ENCODE results near the gene HACD2.

HACD2 gene

DNA sequence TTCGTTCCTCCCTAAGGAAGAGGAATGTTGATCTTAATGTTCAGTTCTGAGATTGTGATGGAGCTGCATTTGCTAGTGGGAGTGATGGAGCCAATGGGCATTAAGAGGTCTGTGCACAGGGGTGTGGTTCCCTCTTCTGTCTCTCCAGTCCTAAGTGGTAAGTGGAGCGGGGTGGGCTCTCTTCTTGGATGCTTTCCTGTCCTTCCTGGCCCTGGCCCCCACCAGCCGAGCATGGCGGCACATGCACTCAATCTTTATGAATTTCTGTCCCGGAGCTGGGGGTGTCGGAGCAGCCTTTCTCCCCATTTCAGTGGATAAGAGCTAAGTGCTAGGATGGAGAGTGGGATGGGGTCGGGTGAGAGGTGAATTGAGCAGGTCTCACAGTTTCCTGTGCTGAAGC, 98.4 kb downstream of the HACD2 start:
- no peak for DNase-seq (ENCODE audit: low read depth in 2 of 2, low spot score in 1 of 2)

DNA sequence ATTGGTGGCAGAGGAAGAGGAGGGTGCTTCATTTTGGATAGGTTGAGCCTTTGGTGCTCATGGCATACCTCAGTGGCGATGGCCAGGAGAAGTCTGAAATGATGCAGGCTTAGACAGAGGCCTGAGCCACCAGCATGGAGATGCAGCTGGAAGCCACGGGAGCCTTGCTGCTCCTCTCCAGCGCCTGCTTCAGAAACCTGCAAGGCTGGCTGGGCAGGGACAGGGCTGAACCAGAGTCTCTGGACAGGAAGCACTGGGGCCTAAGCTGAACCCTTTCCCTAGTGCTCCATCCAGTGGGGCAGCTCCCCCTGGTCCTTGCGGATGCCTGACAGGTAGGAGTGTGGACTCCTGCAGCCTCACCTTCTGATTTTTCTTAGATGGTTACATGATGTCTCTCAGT, 99.3 kb downstream of the HACD2 start:
- DNase-seq (ENCODE audit: low read depth in 2 of 2, low spot score in 1 of 2): no peak

DNA sequence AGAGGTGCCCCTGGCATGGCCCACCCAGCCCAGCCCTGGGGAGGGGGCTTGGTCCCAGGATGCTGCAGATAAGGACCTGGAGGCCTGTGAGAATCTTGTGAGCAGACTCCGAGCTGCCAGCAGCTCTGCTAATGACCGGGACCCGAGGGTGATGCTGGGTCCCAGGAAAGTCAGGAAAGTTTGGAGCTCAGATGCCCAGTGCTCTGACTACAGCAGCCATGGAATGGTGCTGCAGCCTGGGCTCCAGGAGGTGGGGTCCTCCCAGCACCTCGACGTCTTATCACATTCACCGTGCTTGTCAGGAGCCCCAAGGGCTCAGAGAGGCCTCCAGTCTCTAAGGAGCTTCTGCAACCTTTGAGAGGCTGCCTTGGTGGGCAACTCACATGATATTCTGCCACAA, 101.7 kb downstream of the HACD2 start:
- no peak for DNase-seq (ENCODE audit: low read depth in 2 of 2, low spot score in 1 of 2)

DNA sequence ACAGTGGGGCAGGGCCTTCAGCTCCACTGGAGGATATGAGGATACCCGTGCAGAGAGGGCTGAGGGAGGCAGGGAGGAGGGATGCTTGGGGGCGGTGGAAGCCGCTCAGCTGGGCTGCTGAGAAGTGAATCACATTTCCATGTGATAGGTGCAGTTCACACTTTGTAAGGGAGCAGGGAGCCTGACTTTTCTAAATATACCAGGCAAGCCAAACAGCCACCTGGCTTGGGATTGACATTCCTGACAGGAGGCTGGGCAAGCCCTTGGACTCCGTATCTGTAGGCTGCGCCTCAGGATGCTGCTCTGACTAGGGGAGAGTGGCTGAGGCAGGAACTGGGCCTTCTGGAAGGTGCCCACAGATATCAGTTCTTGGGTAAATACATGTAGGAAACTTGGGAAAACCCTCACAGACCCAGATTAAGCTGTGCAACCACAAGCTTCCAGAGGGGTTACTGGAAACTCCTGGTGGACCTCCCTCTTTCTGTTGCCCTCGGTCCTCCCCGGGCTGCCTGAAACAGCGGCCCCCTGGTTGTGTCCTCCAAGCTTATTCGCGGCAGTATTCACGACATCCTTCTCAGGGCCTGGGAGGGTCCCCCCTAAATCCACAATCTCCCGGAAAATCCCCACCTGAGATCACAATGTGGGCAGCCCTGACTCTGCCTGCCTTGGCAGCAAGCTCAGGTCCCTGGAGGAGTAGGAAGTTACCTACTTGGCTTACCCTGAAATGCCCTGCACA, 103.0 kb downstream of the HACD2 start:
- no peak for DNase-seq (ENCODE audit: low read depth in 2 of 2, low spot score in 1 of 2)

DNA sequence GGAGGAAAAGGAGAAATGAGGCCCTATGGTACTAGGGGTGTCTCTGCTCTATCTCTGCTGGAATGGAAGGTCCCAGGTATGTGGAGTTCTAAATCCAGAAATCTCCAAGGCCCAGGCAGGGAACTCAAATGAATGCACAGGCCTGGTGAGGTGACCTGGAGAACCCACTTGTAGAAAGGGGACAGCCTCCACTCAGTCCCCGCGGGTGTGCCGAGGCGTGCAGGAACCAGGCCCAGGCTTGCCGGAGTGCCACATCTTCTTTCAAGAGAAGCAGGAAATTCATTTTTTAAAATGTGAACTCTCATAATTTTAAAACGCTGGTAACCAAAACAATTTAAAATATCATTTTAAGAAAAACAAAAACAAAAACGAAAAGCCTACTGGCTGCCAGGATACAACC, 103.8 kb downstream of the HACD2 start:
- no peak for DNase-seq (ENCODE audit: low read depth in 2 of 2, low spot score in 1 of 2)

DNA sequence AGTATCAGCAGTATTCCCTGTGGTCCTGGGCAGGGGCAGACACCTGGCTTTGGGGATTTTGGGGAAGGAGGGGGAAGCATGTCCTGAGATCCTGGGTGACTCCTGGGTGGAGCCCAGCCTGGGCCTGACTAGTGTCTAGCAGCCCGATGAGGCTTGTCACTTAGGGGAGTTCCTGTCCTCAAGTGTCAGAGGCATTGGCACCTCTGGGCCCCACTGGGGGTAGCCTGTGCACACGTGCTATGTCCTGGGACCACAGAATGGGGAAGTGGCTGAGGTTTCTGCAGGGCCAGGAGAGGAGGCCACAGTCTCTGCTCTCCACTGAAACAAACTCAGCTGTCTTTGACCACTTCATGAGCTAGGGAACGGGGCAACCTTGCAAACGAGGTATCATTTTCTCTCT, 104.4 kb downstream of the HACD2 start:
- no peak for DNase-seq (ENCODE audit: low read depth in 2 of 2, low spot score in 1 of 2)

DNA sequence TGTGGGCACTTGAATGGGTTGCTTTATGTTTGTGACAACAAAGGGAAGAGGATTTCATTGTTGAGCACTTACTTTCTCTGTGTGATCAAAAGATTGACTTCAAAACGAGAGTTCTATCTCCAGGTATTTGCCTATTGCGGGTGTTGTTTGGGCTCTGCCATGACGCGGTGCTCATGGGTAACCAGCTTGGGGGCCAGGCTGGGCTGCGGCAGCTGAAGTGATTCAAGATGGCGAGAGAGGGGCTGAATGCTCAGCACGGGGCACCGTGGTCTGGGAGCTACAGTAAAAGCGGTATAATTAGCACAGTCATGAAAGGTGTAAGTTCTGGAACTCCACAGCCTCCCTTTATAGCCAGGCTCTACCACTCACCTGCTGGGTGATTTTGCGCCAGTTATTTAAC, 105.0 kb downstream of the HACD2 start:
- no peak for DNase-seq (ENCODE audit: low read depth in 2 of 2, low spot score in 1 of 2)

DNA sequence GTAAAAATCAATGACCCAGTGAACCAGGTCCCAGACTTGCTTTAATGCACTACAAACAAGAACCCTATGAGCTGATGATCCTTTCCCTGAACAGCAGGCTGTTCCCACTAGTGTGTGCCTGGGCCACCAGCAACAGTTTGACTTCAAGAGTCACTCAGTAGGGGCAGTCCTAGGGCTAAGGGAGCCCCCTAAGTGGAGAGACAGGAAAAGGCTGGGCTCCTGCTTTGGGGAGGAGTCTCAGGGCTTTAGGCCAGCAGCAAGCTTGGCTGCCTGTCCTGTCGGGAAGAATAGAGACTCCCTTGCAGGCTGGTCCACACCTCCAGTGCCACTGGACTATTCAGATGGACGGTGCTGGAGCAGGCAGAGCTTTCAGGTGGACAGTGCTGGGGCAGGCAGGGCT, 106.5 kb downstream of the HACD2 start:
- DNase-seq (ENCODE audit: low read depth in 2 of 2, low spot score in 1 of 2): no peak

DNA sequence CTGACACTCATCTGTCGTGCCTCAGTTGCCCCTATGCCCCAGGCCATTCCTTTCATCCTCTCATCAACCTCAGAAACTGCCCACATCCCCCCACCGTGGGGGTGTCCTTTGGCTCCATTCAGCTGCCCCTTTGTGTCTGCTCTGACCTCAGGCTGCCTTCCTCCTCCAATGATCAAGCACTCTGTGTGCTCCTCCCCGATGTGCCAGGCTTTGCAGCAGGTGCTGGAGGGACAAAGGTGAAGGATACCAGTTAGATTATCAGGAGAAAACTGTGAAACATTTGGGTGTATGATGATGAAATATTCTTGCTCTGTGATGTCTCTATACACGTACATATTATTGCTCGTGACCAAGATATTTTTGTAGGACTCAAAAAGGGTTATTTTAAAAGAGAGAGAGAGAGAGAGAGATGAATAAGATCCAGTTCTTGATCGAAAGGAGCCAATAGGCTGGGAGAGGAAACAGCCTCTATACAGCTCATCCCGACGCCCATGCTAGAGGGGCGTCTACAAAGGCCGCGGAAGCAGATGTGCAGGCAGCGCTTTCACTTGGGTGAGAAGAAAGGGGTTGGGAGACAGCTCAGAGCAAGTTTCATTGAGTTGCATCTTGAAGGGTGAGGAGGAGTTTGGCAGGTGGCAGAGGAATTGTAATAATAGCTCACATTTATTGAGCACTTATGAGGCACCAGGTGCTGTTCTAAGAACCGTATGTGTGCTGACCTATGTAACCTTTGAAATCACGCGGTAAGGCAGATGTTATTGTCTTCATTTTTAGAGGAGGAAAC, 107.7 kb downstream of the HACD2 start:
- DNase-seq (ENCODE audit: low read depth in 2 of 2, low spot score in 1 of 2): no peak

DNA sequence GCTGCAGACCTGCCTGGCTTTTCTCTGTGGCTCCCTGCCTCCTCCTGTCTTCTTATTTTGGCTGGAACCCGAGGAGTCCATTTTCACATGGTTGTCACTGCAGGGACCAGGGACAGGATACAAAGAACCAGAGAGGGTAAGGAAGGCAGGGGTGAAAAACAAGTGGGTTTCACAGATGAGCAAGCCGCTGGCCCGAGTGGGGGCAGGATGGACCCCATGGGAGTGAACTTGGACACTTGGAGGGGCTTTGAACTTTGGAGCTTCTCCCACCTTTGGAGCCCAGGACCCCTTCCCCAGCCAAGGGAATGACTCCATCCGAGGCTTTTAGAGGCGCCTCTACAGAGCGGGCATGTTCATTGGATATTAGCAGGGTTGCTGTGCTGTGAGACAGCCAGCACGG, 109.1 kb downstream of the HACD2 start:
- DNase-seq (ENCODE audit: low read depth in 2 of 2, low spot score in 1 of 2): no peak

DNA sequence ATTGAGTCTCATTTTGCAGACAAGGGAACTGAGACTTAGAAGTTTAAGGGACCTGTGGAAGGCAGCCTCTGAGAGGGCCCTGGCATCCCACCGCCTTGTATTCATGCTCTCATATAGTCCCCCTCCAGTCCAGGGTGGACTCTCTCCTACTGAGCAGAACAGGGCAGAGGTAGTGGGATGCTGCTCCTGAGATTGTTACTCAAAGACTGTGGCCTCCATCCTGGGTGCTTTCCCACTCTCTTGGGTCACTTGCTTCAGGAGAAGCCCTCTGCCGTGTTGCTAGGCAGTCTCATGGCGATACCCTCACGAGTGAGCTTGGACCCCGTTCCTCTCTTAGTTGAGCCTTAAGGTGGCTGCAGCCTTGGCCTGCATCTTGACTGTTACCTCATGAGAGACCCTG, 113.7 kb downstream of the HACD2 start:
- no peak for DNase-seq (ENCODE audit: low read depth in 2 of 2, low spot score in 1 of 2)

DNA sequence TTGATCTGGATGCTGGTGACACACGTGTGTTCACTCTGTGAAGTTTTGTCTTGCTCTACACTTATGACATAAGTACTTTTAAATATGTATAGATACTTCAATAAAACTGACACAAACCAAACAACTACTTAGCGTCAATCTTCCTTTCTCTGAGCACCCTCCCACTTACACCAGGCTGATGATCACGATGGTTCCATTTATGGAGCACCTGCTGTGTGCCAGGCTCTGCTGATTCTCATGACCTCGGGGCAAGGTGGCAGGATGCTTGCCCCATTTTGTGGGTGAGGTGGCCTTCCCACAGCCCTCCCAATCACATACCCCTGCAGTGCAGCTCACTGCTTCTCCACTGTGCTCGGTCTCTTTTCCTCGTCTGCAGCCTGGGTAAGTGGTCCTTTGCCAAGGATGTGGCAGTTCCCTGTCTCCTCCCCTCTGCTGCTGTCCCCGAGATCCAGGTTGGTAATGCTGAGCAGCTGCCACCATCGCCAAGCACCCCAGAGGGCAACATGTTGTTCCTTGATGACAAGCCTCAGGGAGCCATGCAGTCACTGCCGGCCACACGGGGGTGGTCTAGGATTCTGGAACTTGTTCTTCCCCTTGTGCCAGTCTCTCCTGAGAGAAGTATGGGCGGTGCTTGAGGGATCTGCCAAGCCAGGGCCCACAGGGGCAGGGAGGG, 115.4 kb downstream of the HACD2 start:
- no peak for DNase-seq (ENCODE audit: low read depth in 2 of 2, low spot score in 1 of 2)

DNA sequence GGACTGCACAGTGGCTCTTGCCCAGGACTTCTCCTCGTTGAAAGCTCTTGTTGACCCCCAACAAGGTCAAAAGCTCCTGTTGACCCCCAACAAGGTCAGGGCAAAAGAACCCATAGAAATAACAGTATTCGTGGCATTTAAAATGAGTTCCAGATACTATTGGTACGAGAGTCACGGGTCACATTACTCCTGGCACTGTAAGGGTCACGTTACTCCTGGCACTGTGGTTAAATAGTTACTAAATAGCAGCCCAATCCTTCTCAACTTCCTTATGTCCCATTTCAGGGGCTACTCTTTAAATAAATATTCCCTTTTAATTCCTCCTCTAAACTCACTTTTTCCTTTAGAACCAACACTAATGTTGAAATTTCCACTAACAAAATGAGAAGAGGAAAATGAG, 117.8 kb downstream of the HACD2 start:
- DNase-seq (ENCODE audit: low read depth in 2 of 2, low spot score in 1 of 2): no peak

DNA sequence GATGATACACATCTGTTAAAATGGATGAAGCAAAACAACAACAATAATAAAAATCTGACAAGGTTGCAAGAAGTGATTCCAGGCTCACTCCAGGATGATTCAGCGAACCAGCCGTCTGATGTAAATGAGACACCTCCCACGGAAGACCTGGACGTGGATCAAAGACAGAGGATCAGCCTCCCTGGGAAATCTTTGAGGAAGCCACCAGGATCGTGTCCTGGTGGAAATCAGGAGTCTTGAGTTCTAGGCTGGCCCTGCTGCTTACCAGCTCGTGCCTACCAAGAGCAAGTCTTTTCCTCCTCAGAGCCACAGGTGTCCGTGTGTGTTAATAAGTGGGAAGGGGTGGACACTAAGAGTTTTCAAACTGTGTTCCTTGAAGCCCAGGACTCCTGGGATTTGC, 120.6 kb downstream of the HACD2 start:
- no peak for DNase-seq (ENCODE audit: low read depth in 2 of 2, low spot score in 1 of 2)

DNA sequence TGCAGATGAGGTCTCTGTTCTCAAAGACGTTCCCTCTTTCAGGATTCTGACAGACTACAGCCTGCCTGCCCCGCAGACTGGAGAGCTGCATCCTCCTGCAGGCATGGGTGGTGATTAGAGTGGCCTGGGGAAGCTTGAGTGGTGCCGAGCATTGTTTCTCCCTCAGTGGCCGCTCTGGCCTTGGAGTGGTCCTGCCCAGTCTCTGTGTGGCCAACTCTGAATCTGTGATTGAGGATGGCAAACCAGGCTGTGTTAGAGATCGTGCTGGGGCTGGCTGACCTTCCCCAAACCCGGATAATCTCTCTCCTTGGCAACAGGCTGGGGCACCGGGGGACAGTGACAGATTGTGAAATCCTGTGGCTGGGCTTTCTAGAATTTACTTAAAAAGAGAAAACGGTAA, 125.0 kb downstream of the HACD2 start:
- no peak for DNase-seq (ENCODE audit: low read depth in 2 of 2, low spot score in 1 of 2)

DNA sequence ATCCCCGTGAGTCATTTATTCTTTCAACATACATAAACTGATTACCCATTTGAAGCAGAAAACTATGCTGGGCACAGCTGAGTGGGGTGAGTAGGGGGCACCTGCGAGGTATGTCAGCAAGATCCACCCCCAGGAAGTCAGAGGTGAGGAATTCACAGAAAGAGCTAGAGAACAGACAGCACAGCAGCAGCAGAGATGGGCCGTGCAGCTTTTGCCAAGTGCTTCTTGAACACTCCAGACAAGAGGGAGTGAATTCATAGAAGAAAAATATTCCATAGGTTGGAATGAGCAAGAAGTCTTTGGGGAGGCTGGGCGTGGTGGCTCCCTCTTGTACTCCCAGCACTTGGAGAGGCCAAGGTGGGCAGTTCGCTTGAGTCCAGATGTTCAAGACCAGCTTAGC, 126.6 kb downstream of the HACD2 start:
- DNase-seq (ENCODE audit: low read depth in 2 of 2, low spot score in 1 of 2): no peak

DNA sequence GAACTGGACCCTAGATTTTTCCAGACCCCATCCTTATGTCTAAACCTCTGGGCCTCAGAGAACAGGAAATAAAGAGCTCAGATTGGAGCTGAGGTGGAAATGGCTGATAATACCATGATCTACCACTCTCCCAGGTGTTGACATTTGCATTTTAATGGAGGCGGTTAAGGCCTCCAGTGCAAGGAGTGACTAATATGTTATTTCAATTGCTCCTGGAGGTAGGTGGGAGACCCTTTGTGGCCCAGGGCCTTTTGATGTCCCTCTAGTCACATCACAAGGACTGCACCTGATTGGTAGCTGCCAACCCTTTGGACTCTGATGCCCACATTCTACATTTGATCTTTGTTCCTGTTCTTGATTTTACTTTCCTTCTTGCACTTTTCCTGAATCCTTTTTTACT, 127.0 kb downstream of the HACD2 start:
- DNase-seq (ENCODE audit: low read depth in 2 of 2, low spot score in 1 of 2): no peak

DNA sequence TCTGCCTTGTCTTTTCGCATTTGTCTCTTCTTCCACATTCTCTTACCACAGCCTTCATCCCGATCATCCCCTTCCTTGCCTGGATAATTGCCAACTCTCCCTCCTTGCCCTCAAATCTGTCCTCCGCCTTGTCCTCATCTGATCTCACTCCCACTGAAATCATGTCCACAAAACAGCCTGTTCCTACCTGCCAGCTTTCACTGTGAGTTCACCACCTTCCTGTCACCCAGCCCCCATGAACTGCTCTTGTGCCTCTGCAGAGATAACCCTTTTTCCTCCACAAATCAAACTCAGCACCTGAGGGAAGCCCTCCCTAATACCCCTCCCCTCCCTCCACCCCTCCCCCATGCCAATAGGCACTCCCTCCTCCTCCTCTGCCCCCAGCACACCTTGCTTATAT, 131.2 kb downstream of the HACD2 start:
- DNase-seq (ENCODE audit: low read depth in 2 of 2, low spot score in 1 of 2): no peak

DNA sequence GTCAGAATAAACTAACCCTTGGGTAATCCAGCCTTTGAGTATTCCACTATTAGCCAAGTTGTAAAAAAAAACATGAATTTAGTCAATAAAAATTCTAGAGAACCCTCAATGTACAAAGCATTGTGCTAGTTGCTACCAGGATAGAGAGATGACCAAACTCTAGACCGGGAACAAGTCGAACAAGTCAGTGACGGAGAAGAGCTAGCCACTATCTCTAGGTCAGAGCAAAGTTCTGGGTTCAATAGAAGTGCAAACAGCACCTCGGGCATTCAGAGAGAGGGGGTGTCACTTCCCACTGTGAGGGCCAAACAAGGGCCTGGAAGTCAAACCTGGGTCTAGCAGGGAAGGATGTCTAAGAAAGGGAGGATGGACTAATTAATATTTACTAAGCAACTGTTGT, 133.7 kb downstream of the HACD2 start:
- DNase-seq (ENCODE audit: low read depth in 2 of 2, low spot score in 1 of 2): no peak

DNA sequence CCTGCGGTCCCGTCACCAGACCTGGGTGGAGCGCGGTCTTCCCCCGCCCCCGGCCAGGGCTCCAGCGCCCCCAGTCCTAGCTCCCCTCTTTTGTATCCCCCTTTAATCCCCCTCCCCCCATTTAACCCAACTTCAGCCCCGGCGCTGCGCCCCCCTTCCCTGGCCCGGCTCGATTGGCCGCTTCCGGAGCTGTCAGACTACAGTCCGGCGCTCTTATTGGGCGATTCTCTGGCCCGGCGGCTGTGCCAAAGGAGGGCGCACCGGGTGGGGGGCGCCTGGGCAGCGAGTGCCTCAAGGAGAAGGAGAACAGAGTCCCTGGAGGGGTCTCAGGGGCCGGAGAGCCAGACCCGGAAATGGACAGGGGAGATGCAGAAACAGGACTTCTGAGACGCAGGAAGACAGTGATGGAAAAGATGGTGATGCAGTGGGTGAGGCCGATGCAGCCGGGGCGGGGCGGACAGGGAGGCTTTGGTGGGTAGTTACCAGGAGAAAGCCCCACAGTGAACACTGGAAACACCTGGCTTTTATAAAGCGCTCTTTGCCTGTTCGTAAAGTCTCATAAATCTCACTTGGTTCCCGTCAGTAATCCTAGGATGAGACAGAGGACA, 134.8 kb downstream of the HACD2 start:
- DNase-seq (ENCODE audit: low read depth in 2 of 2, low spot score in 1 of 2): no peak

DNA sequence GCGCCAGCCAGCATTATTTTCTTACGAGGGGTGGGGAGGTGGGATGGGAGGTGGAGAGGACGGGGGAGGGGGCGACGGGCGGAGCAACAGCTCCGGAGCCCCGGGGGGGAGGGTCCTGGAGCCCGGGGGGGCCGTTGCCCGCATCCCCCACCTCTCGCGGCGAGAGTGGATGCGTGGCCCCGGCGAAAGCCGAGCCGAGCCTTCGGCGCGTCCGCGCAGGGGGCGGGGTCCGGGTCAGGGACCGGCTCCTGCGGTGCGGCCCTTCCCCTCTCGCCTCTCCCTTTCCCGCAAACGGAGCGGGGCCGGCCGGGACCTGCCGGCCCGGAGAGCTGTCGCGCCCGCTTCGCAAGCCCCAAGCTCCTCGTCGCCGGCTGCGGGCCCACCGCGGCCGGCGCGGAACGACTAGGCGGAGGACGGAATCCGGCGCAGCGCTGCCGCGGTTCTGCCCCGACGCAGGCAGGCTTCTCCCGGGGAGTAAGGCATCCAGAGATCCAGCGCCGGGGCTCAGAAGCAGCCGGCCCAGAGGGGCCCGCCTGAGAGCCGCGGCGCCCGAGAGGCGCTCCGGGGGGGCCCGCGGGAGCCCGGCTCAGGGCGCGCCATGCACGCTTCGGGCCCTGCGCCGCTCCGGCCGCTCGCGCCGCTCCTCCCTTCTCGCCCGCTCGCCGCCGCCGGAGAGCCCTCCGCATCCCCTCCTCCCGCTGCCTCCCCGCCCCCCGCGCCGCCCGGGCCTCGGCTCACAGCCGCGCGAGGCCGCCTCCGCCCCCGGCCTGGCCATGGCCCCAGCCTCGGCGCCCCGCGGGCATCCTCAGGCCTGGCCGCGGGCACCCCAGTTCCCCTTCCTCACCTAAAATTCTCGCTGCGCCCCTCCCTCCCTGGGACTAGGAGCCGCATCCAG, 135.5 kb downstream of the HACD2 start:
- DNase-seq (ENCODE audit: low read depth in 2 of 2, low spot score in 1 of 2): no peak
